GM12878 (cell line): ENCODE data around the gene TDP2. TPM values are rescaled to one million over a fixed set of nuclear protein-coding genes. Genes with fewer than 3 reads are reported as not detected.

Experiments
- ATAC-seq: fragments of 200-7000 bp; cut with Tn5 transposase; 3 replicates; pipeline ENCODE4 v1.9.1; 2020; ENCODE audit warnings: mild to moderate bottlenecking, moderate library complexity
- BruUV-seq: library from RNA; stranded (reverse); fragments of 400-500 nt; replicated peaks from 2 replicates; lab custom pipeline; 2021; lab: Mats Ljungman, UMichigan
- CTCF ChIA-PET: fragments of 300-600 bp; sonication (Branson Sonifier 250); formaldehyde crosslinking; extraction: SDS; loops from one replicate; lab custom pipeline; 2021; ENCODE audit warnings: inconsistent platforms; lab: Yijun Ruan, JAX
- POLR2A ChIA-PET: fragments of 350-600 bp; formaldehyde crosslinking; extraction: SDS; loops from one replicate; lab custom pipeline; 2021; ENCODE audit warnings: inconsistent platforms; lab: Charles Lee
- RAD21 ChIA-PET: fragments of 300-600 bp; sonication (Branson Sonifier 250); formaldehyde crosslinking; loops from one replicate; lab custom pipeline; 2023; ENCODE audit warnings: antibody characterized with exemption; ENCODE audit not compliant: unreplicated experiment; lab: Charles Lee
- SMC1A ChIA-PET: fragments of 300-600 bp; sonication (Branson Sonifier 250); formaldehyde crosslinking; loops from one replicate; lab custom pipeline; 2023; ENCODE audit not compliant: unreplicated experiment, uncharacterized antibody; lab: Charles Lee
- DNase-seq: peaks from one replicate; pipeline ENCODE4 v3.0.0-alpha.2; 2011; ENCODE audit warnings: low read depth, low spot score
- FAIRE-seq: peaks from 3 replicates; lab custom pipeline; 2011; peaks lifted over from hg19 to GRCh38; lab: Jason Lieb, UNC
- H2AFZ ChIP-seq: 2 replicates; pipeline ENCODE4 v1.6.0; 2011; ENCODE audit warnings: low read depth, low read length, control low read depth; ENCODE audit not compliant: control insufficient read depth
- H3K27ac ChIP-seq: 2 replicates; pipeline ENCODE4 v1.5.1; 2011; ENCODE audit warnings: control low read depth; ENCODE audit not compliant: control insufficient read depth, insufficient read depth
- H3K27me3 ChIP-seq, 2 experiments: replicated peaks in 1 of 2; 2 replicates each; pipeline versions ENCODE4 v1.6.0 to v1.6.1; 2011; ENCODE audit warnings: low read length in 1 of 2; ENCODE audit not compliant: control insufficient read depth in 2 of 2, insufficient read depth in 2 of 2
- H3K36me3 ChIP-seq, 2 experiments: 2 replicates each; pipeline ENCODE4 v1.5.1; 2011; ENCODE audit warnings: low read length in 1 of 2; ENCODE audit not compliant: control insufficient read depth in 2 of 2, insufficient read depth in 2 of 2
- H3K4me1 ChIP-seq: 2 replicates; pipeline ENCODE4 v1.6.1; 2011; ENCODE audit warnings: mild to moderate bottlenecking, low read length, moderate library complexity, mixed read lengths; ENCODE audit not compliant: control insufficient read depth, insufficient read depth
- H3K4me2 ChIP-seq: 2 replicates; pipeline ENCODE4 v1.6.0; 2011; ENCODE audit warnings: control low read depth; ENCODE audit not compliant: control insufficient read depth, insufficient read depth
- H3K4me3 ChIP-seq: fragments of 200-600 bp; sonication (generic); 2 replicates; pipeline ENCODE4 v1.5.1; 2016
- H3K79me2 ChIP-seq: 2 replicates; pipeline ENCODE4 v1.6.0; 2011; ENCODE audit warnings: low read length; ENCODE audit not compliant: control insufficient read depth, insufficient read depth
- H3K9ac ChIP-seq: 2 replicates; pipeline ENCODE4 v1.8.0; 2011; ENCODE audit warnings: low read length, control low read depth, mixed read lengths; ENCODE audit not compliant: control insufficient read depth, insufficient read depth
- H3K9me3 ChIP-seq: replicated peaks from 3 replicates; pipeline ENCODE4 v1.5.1; 2011; ENCODE audit warnings: mild to moderate bottlenecking, low read length; ENCODE audit not compliant: control insufficient read depth, insufficient read depth
- H4K20me1 ChIP-seq: 2 replicates; pipeline ENCODE4 v1.6.0; 2011; ENCODE audit not compliant: control insufficient read depth, insufficient read depth
- CREM ChIP-seq: IDR thresholded peaks from 2 replicates; pipeline ENCODE4 v1.6.1; 2014; ENCODE audit warnings: antibody characterized with exemption, low read depth
- JUNB ChIP-seq: IDR thresholded peaks from 2 replicates; pipeline ENCODE4 v1.6.1; 2016; ENCODE audit warnings: antibody characterized with exemption, mild to moderate bottlenecking
- KDM1A ChIP-seq: fragments of 200-600 bp; sonication (generic); IDR thresholded peaks from 2 replicates; pipeline ENCODE4 v1.6.1; 2016; ENCODE audit warnings: borderline replicate concordance
- MYC ChIP-seq: IDR thresholded peaks from 2 replicates; pipeline ENCODE4 v1.6.1; 2011; ENCODE audit warnings: mild to moderate bottlenecking, low read length, moderate library complexity, inconsistent platforms; ENCODE audit not compliant: insufficient read depth, insufficient replicate concordance, insufficient read length, severe bottlenecking
- NR2C2 ChIP-seq: IDR thresholded peaks from 2 replicates; pipeline ENCODE4 v1.6.1; 2011; ENCODE audit warnings: borderline replicate concordance, low read depth; ENCODE audit not compliant: control insufficient read depth, insufficient read length
- POU2F2 ChIP-seq: IDR thresholded peaks from 3 replicates; pipeline ENCODE4 v1.6.1; 2011; ENCODE audit warnings: low read depth, mild to moderate bottlenecking, low read length, borderline replicate concordance
- SPI1 ChIP-seq: IDR thresholded peaks from 2 replicates; pipeline ENCODE4 v1.6.1; 2011; ENCODE audit warnings: low read depth, mild to moderate bottlenecking, low read length, moderate library complexity, borderline replicate concordance; ENCODE audit not compliant: insufficient read depth
- WGBS: methylation state at CpG from one replicate; pipeline ENCODE4 v1.1.6; 2016; ENCODE audit warnings: low lambda C conversion rate; ENCODE audit not compliant: insufficient replicate concordance, insufficient coverage; ENCODE audit errors: missing lambda C conversion rate; 5-methylcytosine and 5-hydroxymethylcytosine counted together
- in situ Hi-C: fragments of 300-500 bp; cut with MboI; formaldehyde crosslinking; loops from 9 replicates; pipeline ENCODE4 v1.14.3; 2018; ENCODE audit warnings: mixed read lengths
- intact Hi-C: fragments of 100-400 bp; cut with micrococcal nuclease; formaldehyde crosslinking; loops from one replicate; pipeline ENCODE4 v1.14.2; 2022; ENCODE audit not compliant: unreplicated experiment
- polyA plus RNA-seq, 11 experiments: library from polyadenylated mRNA; depleted of rRNA in 4 of 11; unstranded in 6 of 11; stranded (reverse) in 5 of 11; fragments of >200 nt; fragmentation: Nextera tagmentation in 4 of 11; fragmentation: Illumina TruSeq in 1 of 11; extraction: Ambion mirVana in 4 of 11; extraction: Trizol in 1 of 11; gene quantifications; 1 replicate in 1 of 11; 2 replicates in 10 of 11; pipeline versions ENCODE4 v1.2.1 to v1.2.3, GENCODE V29; 2011 to 2016; ENCODE audit warnings: inconsistent platforms in 2 of 11, missing spikeins in 2 of 11, low read depth in 1 of 11
- total RNA-seq, 4 experiments: library from RNA; depleted of rRNA in 3 of 4; stranded (reverse); fragments of >200 nt in 3 of 4; fragmentation: Illumina TruSeq in 1 of 4; extraction: Trizol in 1 of 4; gene quantifications; 2 replicates each; pipeline versions ENCODE4 v1.2.1 to v1.2.3, GENCODE V29; 2013 to 2021
- TF ChIP-seq, protein P1 (sequence below): fragments of 450-650 bp; IDR thresholded peaks from 2 replicates; pipeline ENCODE4 v1.6.1; 2017; ENCODE audit warnings: antibody characterized with exemption, mild to moderate bottlenecking, moderate library complexity

Gene TDP2
- total and polyA plus RNA-seq, 10 of the 15 experiments (the other 5 are each of a cell fraction or from before 2014, with no cell fraction given): 24.4 to 53.3 (median 38.8) TPM

- ChIA-PET POLR2A (no interaction called here), CTCF (no interaction called here), RAD21 (no interaction called here), SMC1A (no interaction called here)
- no peak for DNase-seq
- no peak for ATAC-seq
- no peak overlapping the region for H3K9ac ChIP-seq
- H3K4me3 ChIP-seq: no peak overlapping the region
- no peaks in the 10 kb centered on the region for H3K4me1 ChIP-seq
- no peak overlapping the region for H2AFZ ChIP-seq
- no peak overlapping the region for H3K27ac ChIP-seq
- no peaks in the 10 kb centered on the region for H3K36me3 ChIP-seq
- in situ Hi-C loops (no loop called here), intact Hi-C loops (no loop called here)
- no peaks in the 10 kb centered on the region for H3K79me2 ChIP-seq
- H3K9me3 ChIP-seq: no peaks in the 10 kb centered on the region
- no peak for TF ChIP-seq MYC
- no peak for TF ChIP-seq JUNB
- TF ChIP-seq KDM1A: no peak
- TF ChIP-seq CREM: no peak
- no peak for TF ChIP-seq NR2C2
- TF ChIP-seq, protein P1, sequence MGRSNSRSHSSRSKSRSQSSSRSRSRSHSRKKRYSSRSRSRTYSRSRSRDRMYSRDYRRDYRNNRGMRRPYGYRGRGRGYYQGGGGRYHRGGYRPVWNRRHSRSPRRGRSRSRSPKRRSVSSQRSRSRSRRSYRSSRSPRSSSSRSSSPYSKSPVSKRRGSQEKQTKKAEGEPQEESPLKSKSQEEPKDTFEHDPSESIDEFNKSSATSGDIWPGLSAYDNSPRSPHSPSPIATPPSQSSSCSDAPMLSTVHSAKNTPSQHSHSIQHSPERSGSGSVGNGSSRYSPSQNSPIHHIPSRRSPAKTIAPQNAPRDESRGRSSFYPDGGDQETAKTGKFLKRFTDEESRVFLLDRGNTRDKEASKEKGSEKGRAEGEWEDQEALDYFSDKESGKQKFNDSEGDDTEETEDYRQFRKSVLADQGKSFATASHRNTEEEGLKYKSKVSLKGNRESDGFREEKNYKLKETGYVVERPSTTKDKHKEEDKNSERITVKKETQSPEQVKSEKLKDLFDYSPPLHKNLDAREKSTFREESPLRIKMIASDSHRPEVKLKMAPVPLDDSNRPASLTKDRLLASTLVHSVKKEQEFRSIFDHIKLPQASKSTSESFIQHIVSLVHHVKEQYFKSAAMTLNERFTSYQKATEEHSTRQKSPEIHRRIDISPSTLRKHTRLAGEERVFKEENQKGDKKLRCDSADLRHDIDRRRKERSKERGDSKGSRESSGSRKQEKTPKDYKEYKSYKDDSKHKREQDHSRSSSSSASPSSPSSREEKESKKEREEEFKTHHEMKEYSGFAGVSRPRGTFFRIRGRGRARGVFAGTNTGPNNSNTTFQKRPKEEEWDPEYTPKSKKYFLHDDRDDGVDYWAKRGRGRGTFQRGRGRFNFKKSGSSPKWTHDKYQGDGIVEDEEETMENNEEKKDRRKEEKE: no peak
- no peak for TF ChIP-seq SPI1
- no peak for TF ChIP-seq POU2F2
- BruUV-seq: no TSS peak
- no peaks in the 10 kb centered on the region; the same call in 1 of the 2 replicates for H4K20me1 ChIP-seq
- no peak for FAIRE-seq
- 61% methylated on average over 4 of the region's 4 CpGs for WGBS
- H3K4me2 ChIP-seq: no peak overlapping the region
- H3K27me3 ChIP-seq: peaks cover 0 to 1% of the 10 kb centered on the region in 2 experiments; a peak in 2 of 4 replicates
Measured at GRCh38 chr6:24610672-24611071, 56.0 kb downstream of the TDP2 start.
